DMS53 (cell line): ENCODE results near the gene TENM4.

Source experiments
- DNase-seq: peaks from one replicate; lab custom pipeline; 2025; lab: John Stamatoyannopoulos, UW

Gene TENM4

DNA sequence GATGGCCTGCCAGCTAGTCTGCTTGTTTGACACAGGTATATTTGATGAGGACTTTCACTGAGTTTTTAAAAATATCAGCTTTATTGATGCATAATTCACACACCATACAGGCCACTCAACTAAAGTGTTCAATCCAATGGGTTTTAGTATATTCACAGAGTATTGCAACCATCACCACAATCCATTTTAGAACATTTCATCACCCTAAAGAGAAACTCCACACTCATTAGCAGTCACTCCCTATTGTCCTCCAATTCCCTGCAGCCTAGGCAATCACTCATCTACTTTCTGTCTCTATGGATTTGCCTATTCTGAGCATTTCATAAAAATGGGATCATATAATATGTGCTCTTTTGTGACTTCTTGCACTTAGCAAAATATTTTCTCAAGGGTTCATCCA, 468.2 kb downstream of the TENM4 start:
- no peak for DNase-seq

DNA sequence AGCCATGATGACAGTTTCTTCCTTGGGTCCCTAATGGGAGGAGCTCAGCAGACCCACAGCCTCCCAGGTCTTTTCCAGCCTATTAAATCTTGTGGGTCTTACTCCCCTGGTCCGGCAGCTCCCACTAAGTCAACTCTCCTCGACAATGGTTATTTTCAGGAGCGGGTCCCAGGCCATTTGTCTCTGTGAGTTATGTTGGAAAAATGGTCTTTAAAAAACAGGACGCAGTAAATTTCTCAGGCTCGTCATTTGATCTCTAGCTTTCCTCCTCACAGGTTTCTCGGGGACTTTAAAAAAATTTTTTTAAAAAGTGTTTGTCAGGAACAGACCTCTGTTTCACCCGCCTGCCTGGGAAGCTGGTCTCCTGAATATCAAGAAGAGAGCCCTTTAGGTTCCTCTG, 468.7 kb downstream of the TENM4 start:
- DNase-seq: no peak

DNA sequence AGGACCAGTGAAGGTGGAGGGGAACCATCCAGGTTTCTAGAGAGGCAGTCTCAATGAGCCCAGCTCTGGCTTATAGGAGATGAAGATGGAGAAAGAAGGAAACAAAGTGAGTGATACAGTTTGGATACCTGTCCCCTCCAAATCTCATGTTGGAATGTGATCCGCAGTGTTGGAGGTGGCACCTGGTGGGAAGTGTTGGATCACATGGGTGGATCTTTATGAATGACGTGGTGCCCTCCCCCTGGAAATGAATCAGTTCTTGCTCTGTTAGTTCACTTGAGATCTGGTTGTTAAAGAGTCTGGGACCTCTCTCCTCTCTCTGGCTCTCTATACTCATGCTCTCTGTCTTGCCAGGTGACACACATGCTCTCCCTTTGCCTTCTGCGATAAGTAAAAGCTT, 473.0 kb downstream of the TENM4 start:
- DNase-seq: no peak

DNA sequence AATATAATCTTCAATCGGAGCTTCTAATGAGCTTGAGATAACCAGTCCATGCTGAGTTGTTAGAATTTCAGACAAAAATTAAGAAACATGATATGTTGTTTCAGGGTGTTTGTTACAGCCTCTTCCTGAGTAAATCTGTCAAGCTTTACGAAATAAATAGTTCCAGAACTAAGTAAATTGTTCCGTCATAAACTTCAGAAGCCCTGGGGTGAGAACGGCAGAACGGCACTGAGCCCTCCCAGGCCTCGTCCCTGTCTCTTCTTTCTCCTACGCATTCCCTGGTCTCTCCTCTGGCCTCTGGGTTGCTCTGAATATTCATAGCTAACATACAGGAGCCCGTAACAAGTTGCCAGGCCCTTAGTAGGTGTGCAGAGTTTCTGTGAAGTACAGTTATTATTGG, 475.4 kb downstream of the TENM4 start:
- DNase-seq: no peak

DNA sequence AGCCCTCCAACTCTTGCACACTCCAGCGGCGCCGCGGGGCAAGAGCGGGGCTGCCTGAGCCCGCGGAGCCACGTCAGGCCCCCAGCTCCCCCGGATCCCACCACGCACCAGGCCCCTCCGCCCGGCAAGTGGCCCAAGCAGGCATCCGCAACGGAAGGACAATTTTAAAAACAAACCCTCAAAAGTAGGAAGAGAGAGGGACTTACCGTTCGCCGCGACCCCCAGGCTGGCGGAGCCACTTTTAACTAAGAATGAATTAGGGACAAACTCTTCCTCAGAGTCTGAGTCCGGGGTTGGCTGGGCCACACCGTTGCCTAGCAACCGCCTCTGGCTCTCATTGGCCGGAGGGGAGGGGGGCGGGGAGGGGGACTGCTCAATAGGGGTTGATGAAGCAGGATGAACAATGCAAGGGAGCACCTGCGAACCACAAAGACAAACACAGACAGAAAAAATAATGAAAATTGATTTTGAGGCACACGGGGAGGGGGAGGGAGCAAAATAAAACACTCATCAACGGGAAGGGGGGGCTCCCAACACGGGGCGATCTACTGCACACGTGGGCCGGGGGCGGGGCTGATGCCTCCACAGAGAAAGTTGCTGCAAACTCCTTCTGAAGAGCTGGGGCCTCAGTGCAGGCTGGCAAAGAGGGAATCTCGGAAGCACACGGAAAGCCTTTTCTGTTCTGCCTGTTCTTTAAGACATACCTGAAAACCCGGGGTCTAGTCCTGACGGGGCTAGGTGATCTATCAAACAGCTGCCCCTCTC, 478.7 kb downstream of the TENM4 start:
- peak; percentile 42 for DNase-seq

DNA sequence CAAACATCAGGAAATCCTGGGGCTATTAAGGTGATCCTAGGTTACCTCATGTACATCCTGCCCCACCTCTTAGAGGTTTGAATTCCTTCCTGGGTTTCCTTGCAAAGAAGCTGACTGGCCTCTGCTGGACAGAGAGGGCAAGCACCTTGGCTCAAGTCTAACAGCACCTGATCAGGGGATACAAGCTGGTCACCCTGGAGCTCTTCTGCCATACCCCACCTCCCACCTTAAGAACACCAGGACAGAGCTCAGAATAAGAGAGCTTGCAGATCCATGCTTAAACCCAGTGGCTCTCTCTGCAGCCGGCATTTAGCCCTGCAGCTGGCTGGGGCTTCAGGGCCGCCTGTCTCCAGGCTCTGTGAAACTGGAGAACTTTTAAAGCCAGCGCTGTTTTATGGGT, 479.6 kb downstream of the TENM4 start:
- DNase-seq: peak; percentile 96

DNA sequence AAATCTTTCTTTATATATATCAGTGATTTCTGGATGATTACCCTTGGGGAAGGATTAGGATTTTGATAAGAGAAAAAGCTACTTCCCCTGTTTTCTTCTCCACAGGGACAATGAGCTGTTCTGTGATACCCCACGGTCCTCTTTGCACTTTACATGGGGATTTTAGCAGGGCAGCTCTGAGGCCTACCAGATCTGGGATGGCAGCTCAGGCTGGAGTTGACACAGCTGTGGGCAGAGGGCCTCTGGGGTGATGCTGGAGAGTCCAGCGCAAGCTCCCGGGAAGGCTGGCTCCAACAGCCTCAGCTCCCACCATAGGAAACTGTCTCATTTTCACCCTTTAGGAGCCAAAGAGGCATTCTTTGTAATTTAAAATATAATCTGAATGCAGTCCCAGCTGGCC, 482.4 kb downstream of the TENM4 start:
- DNase-seq: no peak

DNA sequence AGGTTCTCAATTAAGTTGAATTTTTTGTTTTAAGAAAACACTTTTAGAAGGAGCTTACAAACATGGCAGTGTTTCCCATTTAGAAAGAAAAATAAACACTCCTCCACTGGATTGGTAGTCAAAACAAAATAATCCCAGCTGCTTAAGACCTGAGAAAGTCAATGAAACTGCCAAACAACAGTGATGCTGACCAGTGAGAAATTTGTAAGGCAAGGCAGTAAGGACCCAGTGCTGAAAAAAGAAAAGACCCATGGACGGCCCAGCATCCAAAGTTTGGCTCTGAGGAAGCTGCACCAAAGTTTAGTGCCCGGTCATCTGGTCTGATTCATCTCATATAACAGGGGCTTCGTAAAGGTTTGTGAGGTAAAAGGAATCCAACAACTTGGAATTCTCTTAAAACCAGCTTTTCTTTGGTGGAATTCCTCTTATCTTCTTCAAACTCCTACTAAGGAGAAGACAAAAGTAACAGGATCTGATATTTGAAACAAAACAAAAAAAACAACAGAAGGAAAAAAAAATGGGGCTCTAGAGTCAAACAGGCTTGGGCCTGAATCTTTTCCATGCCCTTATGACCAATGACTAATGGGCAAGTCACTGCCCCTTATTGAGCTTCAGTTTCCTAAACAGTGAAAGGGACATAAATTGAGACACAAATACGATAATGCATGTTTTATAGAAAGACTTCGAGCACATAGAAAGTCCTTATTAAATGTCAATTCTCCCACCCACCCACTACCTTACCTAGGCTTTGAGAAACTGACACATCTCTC, 483.2 kb downstream of the TENM4 start:
- no peak for DNase-seq

DNA sequence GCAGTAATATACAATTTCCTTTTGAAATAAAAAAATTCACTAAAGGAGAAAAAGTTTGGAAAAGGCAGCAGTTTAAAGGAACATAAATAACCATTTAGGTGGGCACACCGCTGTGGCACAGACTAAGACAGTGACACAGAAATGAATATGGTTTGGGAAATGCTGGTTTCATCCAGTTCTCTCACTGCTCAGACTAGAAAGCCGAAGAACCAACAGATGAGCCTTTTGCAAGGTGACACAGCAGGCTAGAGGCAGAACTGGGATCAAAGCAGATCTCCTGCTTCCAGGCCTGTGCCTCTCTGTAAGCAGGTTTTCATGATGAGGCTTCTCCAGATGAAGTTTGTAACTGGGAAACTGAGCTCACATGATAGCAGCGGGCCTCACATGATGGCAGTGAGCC, 486.1 kb downstream of the TENM4 start:
- DNase-seq: peak; percentile 27

DNA sequence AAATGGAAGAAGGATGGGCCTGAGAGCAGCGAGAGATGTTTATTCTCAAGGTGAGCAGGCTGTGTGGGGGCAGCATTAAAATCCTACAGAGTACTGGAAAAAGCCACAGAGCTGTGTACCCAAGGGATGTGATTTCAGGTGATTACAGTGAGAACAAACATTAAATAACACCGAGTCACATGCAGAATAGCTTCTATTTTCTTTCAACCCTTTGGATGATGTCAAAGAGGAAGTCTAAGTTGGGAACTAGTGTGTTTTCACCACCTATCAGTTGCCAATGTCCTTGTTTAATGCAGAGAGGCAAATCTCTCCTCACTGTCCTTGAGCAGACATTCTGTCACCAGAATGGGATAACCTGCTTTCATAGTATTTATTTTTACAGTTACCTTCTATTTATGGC, 486.6 kb downstream of the TENM4 start:
- no peak for DNase-seq

DNA sequence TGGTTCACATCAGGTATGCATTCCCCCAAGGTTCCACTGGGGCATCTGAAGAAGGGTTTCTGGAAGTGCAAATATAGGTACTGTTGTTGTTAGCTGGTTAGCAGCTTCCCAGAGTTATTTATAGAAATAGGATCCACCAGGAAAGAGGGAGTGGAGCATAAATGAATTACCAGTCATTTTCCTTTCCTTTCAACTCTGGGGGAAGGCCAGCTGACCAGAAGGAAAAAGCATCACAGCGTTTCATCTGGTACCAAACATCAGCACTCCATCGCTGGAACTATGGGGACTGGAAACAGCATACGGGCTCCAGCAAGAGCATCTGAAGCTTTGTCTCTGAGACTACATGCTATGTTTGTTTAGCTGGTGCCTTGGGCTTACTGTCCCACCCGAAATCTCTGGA, 487.9 kb downstream of the TENM4 start:
- no peak for DNase-seq

DNA sequence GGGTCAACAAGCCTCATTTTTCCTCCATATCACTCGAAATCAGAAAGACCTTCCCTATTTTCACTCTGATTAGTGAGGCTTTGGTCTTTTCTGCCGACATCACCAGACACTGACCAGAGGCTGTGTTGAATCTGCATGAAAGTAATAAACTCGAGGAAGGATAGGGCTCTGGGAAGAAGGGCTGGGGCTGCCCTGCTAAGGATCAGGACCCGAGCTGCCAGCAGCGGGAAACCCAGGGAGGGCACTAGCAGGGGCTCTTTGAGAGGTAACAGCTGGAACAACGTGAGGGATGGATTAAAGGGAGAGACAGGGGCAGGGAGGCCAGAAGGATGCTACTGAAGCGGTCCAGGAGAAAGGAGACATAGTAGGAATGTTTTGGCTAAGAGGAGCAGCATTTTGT, 488.7 kb downstream of the TENM4 start:
- DNase-seq: no peak

DNA sequence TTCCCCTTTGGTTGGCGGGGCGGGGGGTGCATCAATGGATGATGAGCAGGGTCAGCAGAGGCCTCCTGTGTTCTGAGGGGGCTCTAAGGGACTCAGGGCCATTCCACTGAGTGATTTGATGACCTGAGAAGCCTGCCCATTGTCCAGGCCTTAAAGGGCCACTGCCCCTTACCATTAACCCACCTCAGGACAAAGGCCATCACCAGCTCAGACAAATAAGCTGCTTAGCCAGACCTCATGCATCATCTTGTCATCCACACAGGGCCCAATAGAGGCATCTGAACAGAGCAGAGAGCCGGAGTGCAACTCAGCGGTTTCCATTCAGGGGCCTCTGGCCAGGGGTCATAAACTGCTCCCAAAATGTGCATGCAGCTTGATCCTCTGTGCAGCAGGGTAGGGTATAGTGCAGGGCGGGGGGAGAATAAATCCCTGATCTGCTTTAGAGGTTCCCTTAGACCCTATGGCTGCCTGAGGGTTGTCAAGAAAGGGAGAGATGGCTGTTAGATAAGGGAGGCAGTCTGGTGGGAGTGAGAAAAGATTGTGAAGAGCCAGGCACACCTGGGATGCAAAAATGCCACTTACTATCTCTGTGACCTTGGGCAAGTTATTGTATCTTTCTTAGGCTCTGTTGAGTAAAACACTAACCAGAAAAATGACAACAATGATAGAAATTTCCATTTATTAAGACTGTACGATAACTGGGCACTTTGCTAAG, 490.7 kb downstream of the TENM4 start:
- DNase-seq: no peak

DNA sequence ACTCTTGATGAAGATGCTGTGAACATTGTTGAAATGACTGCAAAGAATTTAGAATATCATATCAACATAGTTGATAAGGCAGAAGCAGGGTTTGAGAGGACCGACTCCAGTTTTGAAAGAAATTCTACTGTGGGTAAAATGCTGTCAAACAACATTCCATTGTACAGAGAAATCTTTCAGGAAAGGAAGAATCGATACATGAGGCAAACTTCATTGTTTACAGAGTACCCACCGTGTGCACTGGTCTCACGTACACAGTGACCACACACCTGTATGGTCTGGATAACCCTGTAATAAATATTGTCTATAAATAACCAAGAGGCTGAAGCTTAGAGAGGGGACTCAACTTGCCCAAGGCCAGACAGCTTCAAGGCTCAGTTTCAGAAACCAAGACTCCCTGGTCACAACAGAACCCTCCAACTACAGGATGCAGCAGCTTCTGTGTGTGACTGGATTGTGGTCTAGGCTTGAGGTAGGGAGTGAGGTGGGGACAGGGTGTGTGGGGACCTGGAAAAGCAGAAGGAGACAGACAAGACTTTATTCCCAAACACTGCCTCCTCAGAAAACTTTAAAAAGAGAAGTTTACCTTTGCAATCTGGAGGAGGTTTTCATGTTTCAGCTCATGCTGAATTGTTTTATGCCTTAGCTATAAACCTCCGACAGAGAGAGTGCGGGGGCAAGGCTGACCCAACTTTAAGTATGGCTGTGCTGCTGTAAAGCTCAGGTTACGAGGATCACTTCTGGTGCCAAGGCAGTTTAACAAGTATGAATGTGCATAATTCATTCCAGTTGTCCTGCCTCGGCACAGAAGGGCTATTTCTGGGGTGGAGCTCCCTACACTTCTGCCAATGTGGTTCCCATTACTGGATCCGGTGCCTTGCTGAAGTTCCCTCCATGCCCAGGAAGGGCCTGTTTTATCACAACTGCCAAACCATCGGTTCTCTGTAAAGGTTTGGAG, 493.6 kb downstream of the TENM4 start:
- no peak for DNase-seq

DNA sequence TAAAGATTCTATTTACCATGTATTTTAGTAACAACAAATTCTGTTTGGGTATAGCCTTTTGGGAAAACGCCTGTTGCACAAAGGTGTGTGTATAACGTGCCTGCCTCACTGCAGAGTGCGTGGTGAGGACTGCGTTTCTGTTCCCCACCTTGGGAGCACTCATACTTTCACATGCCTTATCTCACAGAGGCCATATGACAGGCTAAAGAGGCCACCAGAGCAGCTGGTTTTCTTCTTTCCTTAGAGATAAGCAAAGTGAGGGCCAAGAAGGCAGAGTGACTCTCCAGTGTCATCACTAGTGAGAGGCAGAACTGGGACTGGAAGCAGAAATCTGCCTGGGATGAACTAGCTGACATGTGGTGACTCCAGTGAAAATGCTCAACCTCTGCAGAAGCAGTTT, 497.0 kb downstream of the TENM4 start:
- DNase-seq: no peak

DNA sequence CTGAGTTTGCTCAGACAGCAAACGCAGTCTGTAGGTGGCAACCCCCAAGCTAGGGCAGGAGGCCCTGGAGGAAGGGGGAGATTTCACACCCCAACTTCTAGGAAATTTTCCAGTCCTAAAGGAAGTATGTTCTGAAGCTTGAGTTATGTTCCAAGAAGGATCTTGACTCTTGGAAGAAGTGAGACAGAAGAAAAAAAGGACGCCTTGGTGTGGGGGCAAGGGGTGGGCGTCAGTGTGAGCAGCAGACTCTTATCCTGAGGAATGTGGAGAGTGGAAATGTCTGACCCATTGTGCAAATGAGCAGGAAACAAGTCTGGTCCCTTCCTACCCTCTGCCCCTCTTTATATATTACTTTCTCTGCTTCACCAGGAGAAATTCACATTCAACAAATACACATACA, 497.7 kb downstream of the TENM4 start:
- DNase-seq: no peak

DNA sequence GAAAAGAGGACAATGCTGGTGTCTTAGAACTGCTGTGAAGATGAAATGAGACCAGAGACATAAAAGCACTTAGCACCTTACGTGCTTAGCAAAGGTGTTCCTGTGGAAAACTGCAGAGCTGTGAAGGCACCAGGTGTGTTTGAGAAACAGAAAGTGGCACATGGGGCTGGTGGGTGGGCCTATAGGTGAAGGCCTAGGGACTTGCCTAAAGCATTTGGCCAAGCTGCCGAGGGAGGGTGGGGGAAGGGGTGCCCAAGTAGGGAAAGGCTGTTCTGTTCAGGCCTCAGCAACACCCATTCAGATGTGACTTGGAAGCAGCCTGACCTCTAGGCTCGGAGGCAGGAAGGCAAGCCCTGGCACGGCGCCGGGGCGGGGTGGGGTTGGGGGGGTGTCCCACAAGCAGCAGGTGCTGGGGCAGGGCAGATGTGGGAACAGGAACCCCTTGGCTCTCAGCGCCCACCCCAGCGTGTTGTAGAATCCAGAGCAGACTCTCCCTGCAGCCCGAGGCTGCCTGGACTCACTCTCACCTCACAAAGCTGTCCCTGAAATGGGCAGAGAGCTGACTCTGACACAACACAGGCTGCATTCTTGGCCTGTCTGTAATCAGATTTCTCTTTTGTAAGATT, 499.5 kb downstream of the TENM4 start:
- DNase-seq: peak; percentile 77

DNA sequence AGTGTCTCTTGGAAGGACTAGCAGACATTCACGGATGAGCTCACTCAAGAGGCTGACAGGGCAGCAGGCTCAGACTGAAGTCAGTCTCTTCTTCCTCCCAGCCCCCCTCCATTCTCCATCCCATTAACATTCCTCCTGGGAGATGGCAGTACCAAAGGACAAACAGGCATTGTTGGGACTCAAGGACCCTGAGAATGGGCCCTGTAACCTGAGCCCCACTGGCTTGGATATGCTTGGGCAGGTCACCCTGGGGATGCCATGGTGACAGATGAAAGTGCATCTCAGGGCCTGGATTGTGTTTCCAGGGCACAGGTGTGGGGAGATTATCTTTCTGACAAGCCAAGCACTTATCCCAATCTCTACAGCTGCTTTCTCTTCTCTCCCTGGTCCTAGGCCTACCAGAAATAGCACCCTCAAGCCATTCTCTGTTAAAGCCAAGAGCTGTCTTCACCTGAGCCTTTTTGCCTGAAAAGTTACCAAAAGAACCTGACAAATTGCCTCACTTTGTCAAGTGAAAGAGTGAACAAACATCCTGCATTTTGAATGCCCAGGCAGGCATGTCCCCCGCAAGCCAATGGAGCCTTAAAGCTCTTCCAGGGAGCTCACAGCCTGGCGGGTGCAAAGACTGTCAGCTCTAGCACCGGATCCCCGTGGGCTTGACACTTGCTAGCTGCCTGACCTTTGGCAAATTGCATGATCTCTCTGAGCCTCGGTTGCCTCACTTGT, 500.2 kb downstream of the TENM4 start:
- DNase-seq: peak; percentile 98

DNA sequence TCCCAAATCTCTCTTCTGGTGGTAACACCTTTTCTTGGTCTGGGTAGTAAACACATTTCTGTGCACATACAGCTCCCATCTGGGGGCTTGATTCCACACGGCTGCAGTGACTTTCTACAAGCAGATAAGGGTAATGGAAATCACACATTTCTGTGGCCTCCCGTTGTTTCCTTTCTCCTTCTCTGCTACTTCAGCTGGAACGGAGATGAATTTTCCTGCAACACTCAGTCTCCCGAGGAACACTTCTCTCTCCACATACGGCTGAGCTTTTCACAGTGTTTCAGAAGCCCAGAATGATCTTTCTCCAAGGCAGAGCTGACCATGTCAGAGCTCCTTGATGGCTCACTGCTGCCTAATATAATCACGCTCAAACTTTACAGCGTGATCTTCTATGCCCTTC, 501.9 kb downstream of the TENM4 start:
- DNase-seq: no peak

DNA sequence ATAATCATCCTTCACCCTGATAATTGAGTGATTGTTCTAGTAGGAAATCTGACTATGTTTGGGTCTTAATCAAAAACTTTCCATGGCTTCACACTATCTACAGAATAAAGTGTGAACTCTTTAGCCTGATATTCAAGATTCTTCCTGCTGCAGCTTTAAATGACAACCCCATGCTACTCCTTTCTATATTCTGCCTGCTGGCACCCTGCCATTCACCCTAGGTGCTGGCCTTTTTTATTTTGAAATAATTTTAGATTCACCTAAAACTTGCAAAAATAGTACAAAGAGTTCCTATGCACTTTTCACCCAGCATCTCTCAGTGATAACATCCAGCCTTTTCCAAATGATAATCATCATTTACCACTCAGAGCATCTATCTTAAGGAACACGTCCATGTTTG, 502.8 kb downstream of the TENM4 start:
- DNase-seq: no peak
